Epithelial cell of proximal tubule (primary cell): ENCODE measurements around the gene MED6. TPM values are rescaled to one million over a fixed set of nuclear protein-coding genes. Genes with fewer than 3 reads are reported as not detected.

ENCODE experiments used
- DNase-seq: peaks from one replicate; pipeline ENCODE4 v3.0.0-alpha.2; 2011; ENCODE audit warnings: low read depth
- H3K4me3 ChIP-seq: 2 replicates; pipeline ENCODE4 v1.5.1; 2011; ENCODE audit warnings: low read depth, mild to moderate bottlenecking, low read length
- CTCF ChIP-seq: conservative IDR thresholded peaks from 2 replicates; pipeline ENCODE4 v1.5.1; 2012; ENCODE audit warnings: low read depth, mild to moderate bottlenecking, low read length
- total RNA-seq: library from RNA; depleted of rRNA; stranded (reverse); fragments of >200 nt; gene quantifications from 2 replicates; pipeline ENCODE4 v1.2.3, GENCODE V29; 2015

MED6 gene
- total RNA-seq, 1 donor from 2014 or later, result 29.0 TPM

GRCh38 chr14:70642303-70643235 is 42.1 kb upstream of the MED6 start:
- no peak for TF ChIP-seq CTCF
- no peak for DNase-seq
- H3K4me3 ChIP-seq, result peak overlapping the region; percentile 81

- TF ChIP-seq CTCF, result no peak
- no peak for DNase-seq
- H3K4me3 ChIP-seq, result peak within 1 kb of the TSS; percentile 81
These were observed 41.3 kb upstream of the MED6 start, which contains the start of gene TTC9 for GRCh38 chr14:70641548-70642302. TTC9 (plus strand) TSS chr14:70641916; CDS start chr14:70642130, 214 bp downstream.

GRCh38 chr14:70640938-70641547 is 40.6 kb upstream of the MED6 start:
- DNase-seq, result no peak
- no peak for TF ChIP-seq CTCF
- peak overlapping the region; percentile 81 for H3K4me3 ChIP-seq

GRCh38 chr14:70638416-70638815 is 38.0 kb upstream of the MED6 start:
- no peak overlapping the region for H3K4me3 ChIP-seq
- TF ChIP-seq CTCF, result no peak
- no peak for DNase-seq

- TF ChIP-seq CTCF, result no peak
- peak; percentile 43 for DNase-seq
- no peak overlapping the region for H3K4me3 ChIP-seq
These were observed 35.6 kb upstream of the MED6 start for GRCh38 chr14:70635971-70636595.

GRCh38 chr14:70631948-70632347 is 31.5 kb upstream of the MED6 start:
- peak; percentile 18 for TF ChIP-seq CTCF

More at GRCh38 chr14:70631948-70632347, 31.5 kb upstream of the MED6 start:
- no peak for DNase-seq
- H3K4me3 ChIP-seq, result no peak overlapping the region
